ENCODE measurements around the gene ISL2. TPM values are rescaled to one million over a fixed set of nuclear protein-coding genes. Genes with fewer than 3 reads are reported as not detected.

Gene ISL2
- total and polyA plus RNA-seq, 2 of the 4 experiments (the other 2 are of a cell fraction) = 1.3 to 3.6 TPM

- peaks cover 62% of the 10 kb centered on the region for H4K20me1 ChIP-seq (ENCODE audit: insufficient read depth, low read length)
- no peak overlapping the region for H2BK120ac ChIP-seq (ENCODE audit: low read depth, low read length)
- no peak overlapping the region for H4K8ac ChIP-seq (ENCODE audit: low read depth in 2 of 2, low read length in 2 of 2)
- in situ Hi-C loops (cut with MboI; ENCODE audit: low sequenced_read_pairs) = no loop called here
- H3K23ac ChIP-seq (ENCODE audit: low read depth, low read length) = no peak overlapping the region
- H2AK5ac ChIP-seq (ENCODE audit: low read depth, low read length) = no peak overlapping the region
- ChIA-PET CTCF (no interaction called here), POLR2A (ENCODE audit: unreplicated experiment) (no interaction called here)
- dilution Hi-C loops (cut with HindIII; ENCODE audit: low sequenced_read_pairs, unreplicated experiment) = no loop called here
- no peak overlapping the region for H2AFZ ChIP-seq (replicated peaks; ENCODE audit: low read length, poor library complexity)
- no peak overlapping the region for H4K5ac ChIP-seq (ENCODE audit: low read depth, low read length)
- H3K27me3 ChIP-seq (ENCODE audit: control insufficient read depth, insufficient read depth, low read length) = no peaks in the 10 kb centered on the region
- H3K18ac ChIP-seq (ENCODE audit: low read depth, low read length) = no peak overlapping the region
- H3K79me1 ChIP-seq (ENCODE audit: low read depth in 1 of 2, low read length in 2 of 2) = peaks cover 46 to 75% of the 10 kb centered on the region in 2 experiments
- H3K14ac ChIP-seq (replicated peaks; ENCODE audit: low read depth, low read length) = no peak overlapping the region
- no peak overlapping the region for H2BK20ac ChIP-seq (ENCODE audit: low read depth, low read length)
- TF ChIP-seq MXI1 (IDR thresholded peaks at IDR 0.05; ENCODE audit: borderline replicate concordance, low read depth, low read length) (no peak), SMC3 (IDR thresholded peaks at IDR 0.05; ENCODE audit: low read depth, low read length) (no peak), FOS (IDR thresholded peaks at IDR 0.05; ENCODE audit: low read depth, low read length) (no peak), USF2 (IDR thresholded peaks at IDR 0.05; ENCODE audit: low read depth, low read length) (no peak), CHD1 (IDR thresholded peaks at IDR 0.05; ENCODE audit: low read depth, low read length) (no peak), RAD21 (IDR thresholded peaks at IDR 0.05; ENCODE audit: low read length) (no peak), MAFK (IDR thresholded peaks at IDR 0.05; ENCODE audit: low read depth, low read length) (no peak), POLR2A (IDR thresholded peaks at IDR 0.05; ENCODE audit: low read depth, low read length) (no peak), NFE2L2 (IDR thresholded peaks at IDR 0.05; ENCODE audit: low read depth, low read length) (no peak), BHLHE40 (IDR thresholded peaks at IDR 0.05; ENCODE audit: low read depth, low read length) (no peak), MAZ (IDR thresholded peaks at IDR 0.05; ENCODE audit: borderline replicate concordance, low read depth, low read length) (no peak), RFX5 (IDR thresholded peaks at IDR 0.05; ENCODE audit: low read depth, low read length) (no peak)
- TF ChIP-seq, protein P1, sequence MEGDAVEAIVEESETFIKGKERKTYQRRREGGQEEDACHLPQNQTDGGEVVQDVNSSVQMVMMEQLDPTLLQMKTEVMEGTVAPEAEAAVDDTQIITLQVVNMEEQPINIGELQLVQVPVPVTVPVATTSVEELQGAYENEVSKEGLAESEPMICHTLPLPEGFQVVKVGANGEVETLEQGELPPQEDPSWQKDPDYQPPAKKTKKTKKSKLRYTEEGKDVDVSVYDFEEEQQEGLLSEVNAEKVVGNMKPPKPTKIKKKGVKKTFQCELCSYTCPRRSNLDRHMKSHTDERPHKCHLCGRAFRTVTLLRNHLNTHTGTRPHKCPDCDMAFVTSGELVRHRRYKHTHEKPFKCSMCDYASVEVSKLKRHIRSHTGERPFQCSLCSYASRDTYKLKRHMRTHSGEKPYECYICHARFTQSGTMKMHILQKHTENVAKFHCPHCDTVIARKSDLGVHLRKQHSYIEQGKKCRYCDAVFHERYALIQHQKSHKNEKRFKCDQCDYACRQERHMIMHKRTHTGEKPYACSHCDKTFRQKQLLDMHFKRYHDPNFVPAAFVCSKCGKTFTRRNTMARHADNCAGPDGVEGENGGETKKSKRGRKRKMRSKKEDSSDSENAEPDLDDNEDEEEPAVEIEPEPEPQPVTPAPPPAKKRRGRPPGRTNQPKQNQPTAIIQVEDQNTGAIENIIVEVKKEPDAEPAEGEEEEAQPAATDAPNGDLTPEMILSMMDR (conservative IDR thresholded peaks at IDR 0.05; ENCODE audit: low read depth, low read length) = no peak
- no peak overlapping the region for H3K4me2 ChIP-seq (ENCODE audit: low read depth, low read length)
- H3K27ac ChIP-seq (ENCODE audit: insufficient read depth, low read length) = no peak overlapping the region
- H3K4ac ChIP-seq (ENCODE audit: low read depth, low read length) = no peak overlapping the region
- DNase-seq = no peak
- no peak for ATAC-seq (ENCODE audit: low read depth)
- intact Hi-C loops (cut with micrococcal nuclease) = loop anchor here (5.0 kb wide), 1 partner anchor 568 kb away; no protein-coding TSS in a partner anchor
- H3K4me3 ChIP-seq (ENCODE audit: insufficient read depth, low read depth, low read length) = no peak overlapping the region
- no peak overlapping the region for H2BK5ac ChIP-seq (ENCODE audit: low read depth, low read length, poor library complexity, severe bottlenecking)
- WGBS, 2 experiments (ENCODE audit: extremely low coverage in 2 of 2, insufficient read length in 1 of 2) = 80% methylated on average over 2 of the region's 3 CpGs; no CpG with 5 or more reads in 1 of the 2 experiments
- no TSS peak for BruUV-seq (replicated peaks)
- H2BK15ac ChIP-seq (ENCODE audit: low read depth, low read length) = no peak overlapping the region
- H3K56ac ChIP-seq (ENCODE audit: extremely low read depth, insufficient read depth, low read length) = no peak overlapping the region
- H3K9me1 ChIP-seq (ENCODE audit: insufficient read depth, low read length) = peaks cover 8% of the 10 kb centered on the region; the same call in 1 of the 2 replicates
- H4K91ac ChIP-seq (ENCODE audit: insufficient read depth, low read depth, low read length) = no peak overlapping the region
- H3K36me3 ChIP-seq (ENCODE audit: control insufficient read depth, insufficient read depth, low read length) = no peaks in the 10 kb centered on the region
- H2AK9ac ChIP-seq (replicated peaks; ENCODE audit: low read depth, low read length, poor library complexity) = no peak overlapping the region
- no peak overlapping the region for H3K9ac ChIP-seq (ENCODE audit: low read depth, low read length)
- H3K9me3 ChIP-seq (ENCODE audit: control insufficient read depth, insufficient read depth, low read length) = no peaks in the 10 kb centered on the region
- no peaks in the 10 kb centered on the region for H3K4me1 ChIP-seq (ENCODE audit: control insufficient read depth, insufficient read depth, low read length)
Observed at GRCh38 chr15:76298986-76299385, 37.6 kb upstream of the ISL2 start.
